Activated T-helper 2 cell treated with anti-CD3 and anti-CD28 coated beads, Interferon-gamma antibody, Interleukin-2, Interleukin-4, amounts not matched to agents 10 μg/mL and 5 μg/mL and 100 μg/mL, durations not matched to agents 14 hours and 24 hours and 36 hours (primary cell): Measurements from ENCODE around the gene FTHL17. TPM values are rescaled to one million over a fixed set of nuclear protein-coding genes. Genes with fewer than 3 reads are reported as not detected.

ENCODE experiments used
- DNase-seq: peaks from one replicate; pipeline ENCODE4 v3.0.0; 2021; ENCODE audit warnings: low spot score
- H3K27ac Mint-ChIP-seq: one replicate; pipeline ENCODE4 v1.8.0; 2021; ENCODE audit warnings: mixed read lengths
- H3K27me3 Mint-ChIP-seq: one replicate; pipeline ENCODE4 v1.8.0; 2021; ENCODE audit warnings: low read depth, mixed read lengths
- H3K36me3 Mint-ChIP-seq: one replicate; pipeline ENCODE4 v1.8.0; 2021; ENCODE audit warnings: low read depth, mixed read lengths
- H3K4me1 Mint-ChIP-seq: one replicate; pipeline ENCODE4 v1.8.0; 2021; ENCODE audit warnings: low read depth, mixed read lengths
- H3K4me3 Mint-ChIP-seq: one replicate; pipeline ENCODE4 v1.8.0; 2021; ENCODE audit warnings: low read depth, mild to moderate bottlenecking, moderate library complexity, mixed read lengths
- H3K9me3 Mint-ChIP-seq: one replicate; pipeline ENCODE4 v1.8.0; 2021; ENCODE audit warnings: mixed read lengths
- intact Hi-C: fragments of 100-400 bp; cut with micrococcal nuclease; formaldehyde crosslinking; loops from one replicate; pipeline ENCODE4 v1.15.1; 2023
- total RNA-seq: library from RNA; stranded (reverse); gene quantifications from 2 replicates; pipeline ENCODE4 v1.2.3, GENCODE V29; 2022

Gene FTHL17
- total RNA-seq, 1 donor from 2014 or later, result not detected

GRCh38 chrX:31071262-31071661 is 579 bp downstream of the FTHL17 start:
- Mint-ChIP-seq H3K4me1 (no peaks in the 10 kb centered on the region), H3K9me3 (peaks cover 7% of the 10 kb centered on the region), H3K27ac (no peak overlapping the region), H3K27me3 (no peaks in the 10 kb centered on the region), H3K4me3 (no peak overlapping the region), H3K36me3 (no peaks in the 10 kb centered on the region)
- no peak for DNase-seq
- intact Hi-C loops, result no loop called here

- no peak for DNase-seq
- no peaks in the 10 kb centered on the region for H3K4me1 Mint-ChIP-seq
- H3K4me3 Mint-ChIP-seq, result no peak overlapping the region
- H3K27ac Mint-ChIP-seq, result no peak overlapping the region
- H3K27me3 Mint-ChIP-seq, result no peaks in the 10 kb centered on the region
- H3K9me3 Mint-ChIP-seq, result peaks cover 7% of the 10 kb centered on the region
- intact Hi-C loops, result no loop called here
- no peaks in the 10 kb centered on the region for H3K36me3 Mint-ChIP-seq
These were observed 1.8 kb downstream of the FTHL17 start for GRCh38 chrX:31070057-31070468.

- DNase-seq, result no peak
- H3K36me3 Mint-ChIP-seq, result no peaks in the 10 kb centered on the region
- intact Hi-C loops, result no loop called here
- H3K9me3 Mint-ChIP-seq, result peaks cover 3% of the 10 kb centered on the region
- no peak overlapping the region for H3K27ac Mint-ChIP-seq
- no peak overlapping the region for H3K4me3 Mint-ChIP-seq
- peaks cover 1% of the 10 kb centered on the region for H3K27me3 Mint-ChIP-seq
- H3K4me1 Mint-ChIP-seq, result peaks cover 3% of the 10 kb centered on the region
These were observed 8.7 kb downstream of the FTHL17 start for GRCh38 chrX:31063114-31063513.

- Mint-ChIP-seq H3K9me3 (no peaks in the 10 kb centered on the region), H3K4me3 (no peak overlapping the region), H3K27ac (no peak overlapping the region), H3K4me1 (peaks cover 3% of the 10 kb centered on the region), H3K36me3 (no peaks in the 10 kb centered on the region), H3K27me3 (peaks cover 1% of the 10 kb centered on the region)
- DNase-seq, result no peak
- intact Hi-C loops, result no loop called here
These were observed 10.8 kb downstream of the FTHL17 start for GRCh38 chrX:31061091-31061490.

- no peak for DNase-seq
- no peaks in the 10 kb centered on the region for H3K36me3 Mint-ChIP-seq
- H3K4me3 Mint-ChIP-seq, result no peak overlapping the region
- no peak overlapping the region for H3K27ac Mint-ChIP-seq
- intact Hi-C loops, result no loop called here
- peaks cover 3% of the 10 kb centered on the region for H3K4me1 Mint-ChIP-seq
- H3K27me3 Mint-ChIP-seq, result peaks cover 1% of the 10 kb centered on the region
- peaks cover 3% of the 10 kb centered on the region for H3K9me3 Mint-ChIP-seq
These were observed 11.8 kb downstream of the FTHL17 start for GRCh38 chrX:31060016-31060415.

GRCh38 chrX:31058284-31058683 is 13.6 kb downstream of the FTHL17 start:
- intact Hi-C loops, result no loop called here
- H3K4me3 Mint-ChIP-seq, result no peak overlapping the region

GRCh38 chrX:31057691-31058090 is 14.2 kb downstream of the FTHL17 start:
- Mint-ChIP-seq H3K4me1 (no peaks in the 10 kb centered on the region), H3K4me3 (no peak overlapping the region), H3K27ac (no peak overlapping the region), H3K36me3 (no peaks in the 10 kb centered on the region), H3K9me3 (peaks cover 3% of the 10 kb centered on the region), H3K27me3 (peaks cover 4% of the 10 kb centered on the region)
- no peak for DNase-seq
- intact Hi-C loops, result loop anchor here (1.0 to 2.0 kb wide), 2 partner anchors 42 to 79 kb away; no protein-coding TSS in a partner anchor

More at GRCh38 chrX:31058284-31058683, 13.6 kb downstream of the FTHL17 start:
- Mint-ChIP-seq H3K36me3 (no peaks in the 10 kb centered on the region), H3K9me3 (peaks cover 3% of the 10 kb centered on the region), H3K27me3 (peaks cover 4% of the 10 kb centered on the region), H3K4me1 (peaks cover 3% of the 10 kb centered on the region), H3K27ac (no peak overlapping the region)
- DNase-seq, result no peak

GRCh38 chrX:31057291-31057690 is 14.6 kb downstream of the FTHL17 start:
- Mint-ChIP-seq H3K27ac (no peak overlapping the region), H3K36me3 (no peaks in the 10 kb centered on the region), H3K27me3 (peaks cover 4% of the 10 kb centered on the region), H3K9me3 (peaks cover 3% of the 10 kb centered on the region), H3K4me3 (no peak overlapping the region), H3K4me1 (no peaks in the 10 kb centered on the region)
- intact Hi-C loops, result loop anchor here (1.0 to 2.0 kb wide), 2 partner anchors 42 to 80 kb away; no protein-coding TSS in a partner anchor
- no peak for DNase-seq

- intact Hi-C loops, result no loop called here
- DNase-seq, result no peak
- Mint-ChIP-seq H3K9me3 (peaks cover 3% of the 10 kb centered on the region), H3K27ac (no peak overlapping the region), H3K4me3 (no peak overlapping the region), H3K27me3 (peaks cover 13% of the 10 kb centered on the region), H3K4me1 (no peaks in the 10 kb centered on the region), H3K36me3 (no peaks in the 10 kb centered on the region)
These were observed 18.2 kb downstream of the FTHL17 start for GRCh38 chrX:31053621-31054020.

- no peaks in the 10 kb centered on the region for H3K9me3 Mint-ChIP-seq
- H3K4me3 Mint-ChIP-seq, result no peak overlapping the region
- H3K27ac Mint-ChIP-seq, result no peak overlapping the region
- peaks cover 5% of the 10 kb centered on the region for H3K4me1 Mint-ChIP-seq
- intact Hi-C loops, result loop anchor here (2.0 to 10.0 kb wide), 3 partner anchors 65 to 385 kb away; no protein-coding TSS in a partner anchor
- no peak for DNase-seq
- peaks cover 7% of the 10 kb centered on the region for H3K27me3 Mint-ChIP-seq
- H3K36me3 Mint-ChIP-seq, result no peaks in the 10 kb centered on the region
These were observed 32.5 kb downstream of the FTHL17 start for GRCh38 chrX:31039327-31039711.

- intact Hi-C loops, result loop anchor here (2.0 to 10.0 kb wide), 3 partner anchors 64 to 386 kb away; no protein-coding TSS in a partner anchor
- no peaks in the 10 kb centered on the region for H3K36me3 Mint-ChIP-seq
- DNase-seq, result no peak
- H3K27me3 Mint-ChIP-seq, result peaks cover 7% of the 10 kb centered on the region
- H3K4me3 Mint-ChIP-seq, result no peak overlapping the region
- H3K4me1 Mint-ChIP-seq, result peaks cover 5% of the 10 kb centered on the region
- no peak overlapping the region for H3K27ac Mint-ChIP-seq
- no peaks in the 10 kb centered on the region for H3K9me3 Mint-ChIP-seq
These were observed 33.1 kb downstream of the FTHL17 start for GRCh38 chrX:31038575-31039326.

GRCh38 chrX:31036895-31037294 is 34.9 kb downstream of the FTHL17 start:
- H3K4me1 Mint-ChIP-seq, result peaks cover 5% of the 10 kb centered on the region
- intact Hi-C loops, result loop anchor here (5.0 to 10.0 kb wide), 2 partner anchors 62 to 255 kb away; no protein-coding TSS in a partner anchor
- no peak overlapping the region for H3K27ac Mint-ChIP-seq
- no peaks in the 10 kb centered on the region for H3K36me3 Mint-ChIP-seq
- no peak overlapping the region for H3K4me3 Mint-ChIP-seq
- no peak for DNase-seq
- no peaks in the 10 kb centered on the region for H3K9me3 Mint-ChIP-seq
- peaks cover 10% of the 10 kb centered on the region for H3K27me3 Mint-ChIP-seq

- no peaks in the 10 kb centered on the region for H3K36me3 Mint-ChIP-seq
These were observed 44.5 kb downstream of the FTHL17 start for GRCh38 chrX:31027351-31027750.

More at GRCh38 chrX:31027351-31027750, 44.5 kb downstream of the FTHL17 start:
- H3K4me1 Mint-ChIP-seq, result no peaks in the 10 kb centered on the region
- no peak overlapping the region for H3K27ac Mint-ChIP-seq
- intact Hi-C loops, result no loop called here
- no peak overlapping the region for H3K4me3 Mint-ChIP-seq
- H3K9me3 Mint-ChIP-seq, result no peaks in the 10 kb centered on the region
- H3K27me3 Mint-ChIP-seq, result peaks cover 12% of the 10 kb centered on the region
- DNase-seq, result no peak
